GM12878 (cell line): Measurements from ENCODE around the gene ADIG. TPM values are rescaled to one million over a fixed set of nuclear protein-coding genes. Genes with fewer than 3 reads are reported as not detected.
A peak's percentile ranks its signal among the peaks of the same experiment; 100 is the strongest.

Experiments used
- ATAC-seq: fragments of 200-7000 bp; cut with Tn5 transposase; 3 replicates; pipeline ENCODE4 v1.9.1; 2020; ENCODE audit warnings: mild to moderate bottlenecking, moderate library complexity
- BruUV-seq: library from RNA; stranded (reverse); fragments of 400-500 nt; replicated peaks from 2 replicates; lab custom pipeline; 2021; lab: Mats Ljungman, UMichigan
- CTCF ChIA-PET: fragments of 300-600 bp; sonication (Branson Sonifier 250); formaldehyde crosslinking; extraction: SDS; loops from one replicate; lab custom pipeline; 2021; ENCODE audit warnings: inconsistent platforms; lab: Yijun Ruan, JAX
- POLR2A ChIA-PET: fragments of 350-600 bp; formaldehyde crosslinking; extraction: SDS; loops from one replicate; lab custom pipeline; 2021; ENCODE audit warnings: inconsistent platforms; lab: Charles Lee
- RAD21 ChIA-PET: fragments of 300-600 bp; sonication (Branson Sonifier 250); formaldehyde crosslinking; loops from one replicate; lab custom pipeline; 2023; ENCODE audit warnings: antibody characterized with exemption; ENCODE audit not compliant: unreplicated experiment; lab: Charles Lee
- SMC1A ChIA-PET: fragments of 300-600 bp; sonication (Branson Sonifier 250); formaldehyde crosslinking; loops from one replicate; lab custom pipeline; 2023; ENCODE audit not compliant: unreplicated experiment, uncharacterized antibody; lab: Charles Lee
- DNase-seq: peaks from one replicate; pipeline ENCODE4 v3.0.0-alpha.2; 2011; ENCODE audit warnings: low read depth, low spot score
- FAIRE-seq: peaks from 3 replicates; lab custom pipeline; 2011; peaks lifted over from hg19 to GRCh38; lab: Jason Lieb, UNC
- H2AFZ ChIP-seq: 2 replicates; pipeline ENCODE4 v1.6.0; 2011; ENCODE audit warnings: low read depth, low read length, control low read depth; ENCODE audit not compliant: control insufficient read depth
- H3K27ac ChIP-seq: 2 replicates; pipeline ENCODE4 v1.5.1; 2011; ENCODE audit warnings: control low read depth; ENCODE audit not compliant: control insufficient read depth, insufficient read depth
- H3K27me3 ChIP-seq, 2 experiments: replicated peaks in 1 of 2; 2 replicates each; pipeline versions ENCODE4 v1.6.0 to v1.6.1; 2011; ENCODE audit warnings: low read length in 1 of 2; ENCODE audit not compliant: control insufficient read depth in 2 of 2, insufficient read depth in 2 of 2
- H3K36me3 ChIP-seq, 2 experiments: 2 replicates each; pipeline ENCODE4 v1.5.1; 2011; ENCODE audit warnings: low read length in 1 of 2; ENCODE audit not compliant: control insufficient read depth in 2 of 2, insufficient read depth in 2 of 2
- H3K4me1 ChIP-seq: 2 replicates; pipeline ENCODE4 v1.6.1; 2011; ENCODE audit warnings: mild to moderate bottlenecking, low read length, moderate library complexity, mixed read lengths; ENCODE audit not compliant: control insufficient read depth, insufficient read depth
- H3K4me2 ChIP-seq: 2 replicates; pipeline ENCODE4 v1.6.0; 2011; ENCODE audit warnings: control low read depth; ENCODE audit not compliant: control insufficient read depth, insufficient read depth
- H3K4me3 ChIP-seq: fragments of 200-600 bp; sonication (generic); 2 replicates; pipeline ENCODE4 v1.5.1; 2016
- H3K79me2 ChIP-seq: 2 replicates; pipeline ENCODE4 v1.6.0; 2011; ENCODE audit warnings: low read length; ENCODE audit not compliant: control insufficient read depth, insufficient read depth
- H3K9ac ChIP-seq: 2 replicates; pipeline ENCODE4 v1.8.0; 2011; ENCODE audit warnings: low read length, control low read depth, mixed read lengths; ENCODE audit not compliant: control insufficient read depth, insufficient read depth
- H3K9me3 ChIP-seq: replicated peaks from 3 replicates; pipeline ENCODE4 v1.5.1; 2011; ENCODE audit warnings: mild to moderate bottlenecking, low read length; ENCODE audit not compliant: control insufficient read depth, insufficient read depth
- H4K20me1 ChIP-seq: 2 replicates; pipeline ENCODE4 v1.6.0; 2011; ENCODE audit not compliant: control insufficient read depth, insufficient read depth
- NFYB ChIP-seq: IDR thresholded peaks from 2 replicates; pipeline ENCODE4 v1.6.1; 2011; ENCODE audit warnings: low read depth, mild to moderate bottlenecking, low read length, improper control_type of control experiment, moderate library complexity; ENCODE audit not compliant: insufficient read depth
- WGBS: methylation state at CpG from one replicate; pipeline ENCODE4 v1.1.6; 2016; ENCODE audit warnings: low lambda C conversion rate; ENCODE audit not compliant: insufficient replicate concordance, insufficient coverage; ENCODE audit errors: missing lambda C conversion rate; 5-methylcytosine and 5-hydroxymethylcytosine counted together
- in situ Hi-C: fragments of 300-500 bp; cut with MboI; formaldehyde crosslinking; loops from 9 replicates; pipeline ENCODE4 v1.14.3; 2018; ENCODE audit warnings: mixed read lengths
- intact Hi-C: fragments of 100-400 bp; cut with micrococcal nuclease; formaldehyde crosslinking; loops from one replicate; pipeline ENCODE4 v1.14.2; 2022; ENCODE audit not compliant: unreplicated experiment
- polyA plus RNA-seq, 11 experiments: library from polyadenylated mRNA; depleted of rRNA in 4 of 11; unstranded in 6 of 11; stranded (reverse) in 5 of 11; fragments of >200 nt; fragmentation: Nextera tagmentation in 4 of 11; fragmentation: Illumina TruSeq in 1 of 11; extraction: Ambion mirVana in 4 of 11; extraction: Trizol in 1 of 11; gene quantifications; 1 replicate in 1 of 11; 2 replicates in 10 of 11; pipeline versions ENCODE4 v1.2.1 to v1.2.3, GENCODE V29; 2011 to 2016; ENCODE audit warnings: inconsistent platforms in 2 of 11, missing spikeins in 2 of 11, low read depth in 1 of 11
- total RNA-seq, 4 experiments: library from RNA; depleted of rRNA in 3 of 4; stranded (reverse); fragments of >200 nt in 3 of 4; fragmentation: Illumina TruSeq in 1 of 4; extraction: Trizol in 1 of 4; gene quantifications; 2 replicates each; pipeline versions ENCODE4 v1.2.1 to v1.2.3, GENCODE V29; 2013 to 2021
- TF ChIP-seq, protein P1 (sequence below): IDR thresholded peaks from 2 replicates; pipeline ENCODE4 v1.6.1; 2011; ENCODE audit warnings: low read depth, low read length, improper control_type of control experiment, borderline replicate concordance
- TF ChIP-seq, protein P2 (sequence below): IDR thresholded peaks from 2 replicates; pipeline ENCODE4 v1.6.1; 2011; ENCODE audit warnings: borderline replicate concordance, low read depth, mild to moderate bottlenecking, moderate library complexity, mixed read lengths, low read length; ENCODE audit not compliant: insufficient read depth; ENCODE audit errors: extremely low read length

ADIG gene
- total and polyA plus RNA-seq, 10 of the 15 experiments (the other 5 are each of a cell fraction or from before 2014, with no cell fraction given): not detected

DNA sequence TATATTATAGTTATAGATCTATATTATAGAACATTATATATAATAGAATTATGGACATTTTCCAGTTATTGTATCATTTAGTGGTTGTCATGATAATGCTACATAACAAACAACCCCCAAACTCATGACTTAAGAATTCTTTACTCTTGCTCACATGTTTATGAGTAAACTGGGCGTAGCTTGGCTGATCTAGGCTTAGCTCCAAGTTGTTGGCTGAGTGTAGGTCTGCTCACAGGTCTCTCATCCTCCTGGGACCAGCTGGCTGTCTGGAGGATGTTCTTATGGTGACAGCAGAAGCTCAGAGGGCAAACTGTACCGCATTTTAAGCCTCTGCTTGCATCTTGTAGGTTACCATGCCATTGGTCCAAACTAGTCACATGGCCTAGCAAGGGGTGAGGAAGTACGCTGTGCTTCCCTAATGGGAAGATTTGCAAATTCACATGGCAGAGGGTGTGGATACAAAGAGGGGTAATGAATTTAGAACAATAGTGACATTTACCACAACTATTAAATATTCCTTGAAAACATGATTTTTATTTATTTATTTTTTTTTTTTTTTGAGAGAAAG, 54.8 kb downstream of the ADIG start:
- in situ Hi-C loops: no loop called here
- ATAC-seq (peak; percentile 53; the same call in 2 of the 3 replicates), FAIRE-seq (no peak), DNase-seq (no peak)
- ChIA-PET SMC1A (interaction anchor here (1.4 kb wide), 1 partner anchor 9 kb away, joined by 4 read pairs; no protein-coding TSS in a partner anchor), RAD21 (no interaction called here), CTCF (interaction anchor here (1.1 to 1.7 kb wide), 2 partner anchors 9 to 116 kb away, joined by 5 read pairs; no protein-coding TSS in a partner anchor), POLR2A (no interaction called here)
- H3K9me3 ChIP-seq: no peaks in the 10 kb centered on the region
- H3K27me3 ChIP-seq: peaks cover 2 to 3% of the 10 kb centered on the region in 2 experiments; a peak in 3 of 4 replicates
- peak; percentile 55; the same call in 1 of the 2 replicates for TF ChIP-seq NFYB
- TF ChIP-seq, protein P1, sequence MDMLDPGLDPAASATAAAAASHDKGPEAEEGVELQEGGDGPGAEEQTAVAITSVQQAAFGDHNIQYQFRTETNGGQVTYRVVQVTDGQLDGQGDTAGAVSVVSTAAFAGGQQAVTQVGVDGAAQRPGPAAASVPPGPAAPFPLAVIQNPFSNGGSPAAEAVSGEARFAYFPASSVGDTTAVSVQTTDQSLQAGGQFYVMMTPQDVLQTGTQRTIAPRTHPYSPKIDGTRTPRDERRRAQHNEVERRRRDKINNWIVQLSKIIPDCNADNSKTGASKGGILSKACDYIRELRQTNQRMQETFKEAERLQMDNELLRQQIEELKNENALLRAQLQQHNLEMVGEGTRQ: no peak; the same call in 1 of the 2 replicates
- TF ChIP-seq, protein P2, sequence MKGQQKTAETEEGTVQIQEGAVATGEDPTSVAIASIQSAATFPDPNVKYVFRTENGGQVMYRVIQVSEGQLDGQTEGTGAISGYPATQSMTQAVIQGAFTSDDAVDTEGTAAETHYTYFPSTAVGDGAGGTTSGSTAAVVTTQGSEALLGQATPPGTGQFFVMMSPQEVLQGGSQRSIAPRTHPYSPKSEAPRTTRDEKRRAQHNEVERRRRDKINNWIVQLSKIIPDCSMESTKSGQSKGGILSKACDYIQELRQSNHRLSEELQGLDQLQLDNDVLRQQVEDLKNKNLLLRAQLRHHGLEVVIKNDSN: peak; percentile 38
- H3K36me3 ChIP-seq: no peaks in the 10 kb centered on the region
- no peaks in the 10 kb centered on the region for H3K79me2 ChIP-seq
- no peak overlapping the region for H3K27ac ChIP-seq
- intact Hi-C loops: no loop called here
- WGBS: 35% methylated on average over 3 of the region's 3 CpGs
- no peaks in the 10 kb centered on the region for H4K20me1 ChIP-seq
- no peaks in the 10 kb centered on the region for H3K4me1 ChIP-seq
- H3K4me3 ChIP-seq: no peak overlapping the region
- no peak overlapping the region for H3K9ac ChIP-seq
- no peak overlapping the region for H2AFZ ChIP-seq
- BruUV-seq: no TSS peak
- no peak overlapping the region for H3K4me2 ChIP-seq

Other genes starting within 250 kb of the ADIG start
- gene LBP, start 234.7 kb upstream of the ADIG start, total RNA-seq (2014; rRNA removed): not detected in 2 replicates
- not detected in 2 replicates for gene LBP, start 234.7 kb upstream of the ADIG start, total RNA-seq (2014; rRNA removed; fragmentation: Illumina TruSeq; extraction: Trizol)
- 0.10 and 0.16 TPM in 2 replicates for gene LBP, start 234.7 kb upstream of the ADIG start, total RNA-seq (2021)
- 0.04 TPM in 1 of 2 replicates, not detected in the other for gene LBP, start 234.7 kb upstream of the ADIG start, polyA plus RNA-seq (2011; rRNA removed)
- not detected in 2 replicates for gene LBP, start 234.7 kb upstream of the ADIG start, polyA plus RNA-seq (2014; fragmentation: Illumina TruSeq; extraction: Trizol)
- gene LBP, start 234.7 kb upstream of the ADIG start, polyA plus RNA-seq (2014; fragmentation: Nextera tagmentation; extraction: Ambion mirVana): not detected
- gene LBP, start 234.7 kb upstream of the ADIG start, polyA plus RNA-seq (2014; rRNA removed): not detected in 2 replicates
- gene LBP, start 234.7 kb upstream of the ADIG start, polyA plus RNA-seq (2016; fragmentation: Nextera tagmentation; extraction: Ambion mirVana): not detected
- 22.9 and 24.4 TPM in 2 replicates for gene SNHG17, start 145.9 kb upstream of the ADIG start, total RNA-seq (2014; rRNA removed)
- gene SNHG17, start 145.9 kb upstream of the ADIG start, total RNA-seq (2014; rRNA removed; fragmentation: Illumina TruSeq; extraction: Trizol): 22.9 and 23.9 TPM in 2 replicates
- 50.3 and 63.0 TPM in 2 replicates for gene SNHG17, start 145.9 kb upstream of the ADIG start, total RNA-seq (2021)
- gene SNHG17, start 145.9 kb upstream of the ADIG start, polyA plus RNA-seq (2011; rRNA removed): 23.5 and 33.9 TPM in 2 replicates
- 15.3 and 20.8 TPM in 2 replicates for gene SNHG17, start 145.9 kb upstream of the ADIG start, polyA plus RNA-seq (2014; fragmentation: Illumina TruSeq; extraction: Trizol)
- gene SNHG17, start 145.9 kb upstream of the ADIG start, polyA plus RNA-seq (2014; fragmentation: Nextera tagmentation; extraction: Ambion mirVana): 10 to 100 TPM; 25.6 to 33.9 TPM
- gene SNHG17, start 145.9 kb upstream of the ADIG start, polyA plus RNA-seq (2014; rRNA removed): 62.2 and 69.4 TPM in 2 replicates
- gene SNHG17, start 145.9 kb upstream of the ADIG start, polyA plus RNA-seq (2016; fragmentation: Nextera tagmentation; extraction: Ambion mirVana): 10 to 100 TPM; 45.8 to 47.3 TPM
- 17.9 and 20.8 TPM in 2 replicates for gene RALGAPB, start 108.4 kb upstream of the ADIG start, total RNA-seq (2014; rRNA removed)
- 17.3 and 17.6 TPM in 2 replicates for gene RALGAPB, start 108.4 kb upstream of the ADIG start, total RNA-seq (2014; rRNA removed; fragmentation: Illumina TruSeq; extraction: Trizol)
- gene RALGAPB, start 108.4 kb upstream of the ADIG start, total RNA-seq (2021): 19.6 and 21.4 TPM in 2 replicates
- gene RALGAPB, start 108.4 kb upstream of the ADIG start, polyA plus RNA-seq (2011; rRNA removed): 18.1 and 19.4 TPM in 2 replicates
- gene RALGAPB, start 108.4 kb upstream of the ADIG start, polyA plus RNA-seq (2014; fragmentation: Illumina TruSeq; extraction: Trizol): 23.2 and 30.7 TPM in 2 replicates
- 1 to 10 TPM; 3.7 to 4.2 TPM for gene RALGAPB, start 108.4 kb upstream of the ADIG start, polyA plus RNA-seq (2014; fragmentation: Nextera tagmentation; extraction: Ambion mirVana)
- gene RALGAPB, start 108.4 kb upstream of the ADIG start, polyA plus RNA-seq (2014; rRNA removed): 13.6 and 14.9 TPM in 2 replicates
- 10 to 100 TPM; 11.5 to 11.7 TPM for gene RALGAPB, start 108.4 kb upstream of the ADIG start, polyA plus RNA-seq (2016; fragmentation: Nextera tagmentation; extraction: Ambion mirVana)
- 0.06 TPM in 1 of 2 replicates, not detected in the other for gene ARHGAP40, start 20.6 kb downstream of the ADIG start, total RNA-seq (2014; rRNA removed)
- not detected in 2 replicates for gene ARHGAP40, start 20.6 kb downstream of the ADIG start, total RNA-seq (2014; rRNA removed; fragmentation: Illumina TruSeq; extraction: Trizol)
- not detected in 2 replicates for gene ARHGAP40, start 20.6 kb downstream of the ADIG start, total RNA-seq (2021)
- gene ARHGAP40, start 20.6 kb downstream of the ADIG start, polyA plus RNA-seq (2011; rRNA removed): 0.07 and 0.19 TPM in 2 replicates
- gene ARHGAP40, start 20.6 kb downstream of the ADIG start, polyA plus RNA-seq (2014; fragmentation: Illumina TruSeq; extraction: Trizol): not detected in 2 replicates
- gene ARHGAP40, start 20.6 kb downstream of the ADIG start, polyA plus RNA-seq (2014; fragmentation: Nextera tagmentation; extraction: Ambion mirVana): not detected
- gene ARHGAP40, start 20.6 kb downstream of the ADIG start, polyA plus RNA-seq (2014; rRNA removed): not detected in 2 replicates
- not detected for gene ARHGAP40, start 20.6 kb downstream of the ADIG start, polyA plus RNA-seq (2016; fragmentation: Nextera tagmentation; extraction: Ambion mirVana)
- gene SLC32A1, start 143.3 kb downstream of the ADIG start, total RNA-seq (2014; rRNA removed): not detected in 2 replicates
- not detected in 2 replicates for gene SLC32A1, start 143.3 kb downstream of the ADIG start, total RNA-seq (2014; rRNA removed; fragmentation: Illumina TruSeq; extraction: Trizol)
- not detected in 2 replicates for gene SLC32A1, start 143.3 kb downstream of the ADIG start, total RNA-seq (2021)
- not detected in 2 replicates for gene SLC32A1, start 143.3 kb downstream of the ADIG start, polyA plus RNA-seq (2011; rRNA removed)
- not detected in 2 replicates for gene SLC32A1, start 143.3 kb downstream of the ADIG start, polyA plus RNA-seq (2014; fragmentation: Illumina TruSeq; extraction: Trizol)
- not detected for gene SLC32A1, start 143.3 kb downstream of the ADIG start, polyA plus RNA-seq (2014; fragmentation: Nextera tagmentation; extraction: Ambion mirVana)
- gene SLC32A1, start 143.3 kb downstream of the ADIG start, polyA plus RNA-seq (2014; rRNA removed): not detected in 2 replicates
- not detected for gene SLC32A1, start 143.3 kb downstream of the ADIG start, polyA plus RNA-seq (2016; fragmentation: Nextera tagmentation; extraction: Ambion mirVana)
- 8.1 and 9.4 TPM in 2 replicates for gene ACTR5, start 167.3 kb downstream of the ADIG start, total RNA-seq (2014; rRNA removed)
- 6.0 and 6.2 TPM in 2 replicates for gene ACTR5, start 167.3 kb downstream of the ADIG start, total RNA-seq (2014; rRNA removed; fragmentation: Illumina TruSeq; extraction: Trizol)
- gene ACTR5, start 167.3 kb downstream of the ADIG start, total RNA-seq (2021): 8.6 and 8.9 TPM in 2 replicates
- gene ACTR5, start 167.3 kb downstream of the ADIG start, polyA plus RNA-seq (2011; rRNA removed): 12.2 and 14.7 TPM in 2 replicates
- 7.0 and 7.4 TPM in 2 replicates for gene ACTR5, start 167.3 kb downstream of the ADIG start, polyA plus RNA-seq (2014; fragmentation: Illumina TruSeq; extraction: Trizol)
- 1 to 10 TPM in 1 of 2 experiments, under 1 TPM in 1; 0.52 to 1.7 TPM for gene ACTR5, start 167.3 kb downstream of the ADIG start, polyA plus RNA-seq (2014; fragmentation: Nextera tagmentation; extraction: Ambion mirVana)
- 10.7 and 10.9 TPM in 2 replicates for gene ACTR5, start 167.3 kb downstream of the ADIG start, polyA plus RNA-seq (2014; rRNA removed)
- gene ACTR5, start 167.3 kb downstream of the ADIG start, polyA plus RNA-seq (2016; fragmentation: Nextera tagmentation; extraction: Ambion mirVana): 10 to 100 TPM in 1 of 2 experiments, 1 to 10 TPM in 1; 9.0 to 12.7 TPM
- gene PPP1R16B, start 224.5 kb downstream of the ADIG start, total RNA-seq (2014; rRNA removed): 81.0 and 83.9 TPM in 2 replicates
- gene PPP1R16B, start 224.5 kb downstream of the ADIG start, total RNA-seq (2014; rRNA removed; fragmentation: Illumina TruSeq; extraction: Trizol): 63.2 and 66.5 TPM in 2 replicates
- gene PPP1R16B, start 224.5 kb downstream of the ADIG start, total RNA-seq (2021): 89.9 and 90.2 TPM in 2 replicates
- 48.4 and 66.8 TPM in 2 replicates for gene PPP1R16B, start 224.5 kb downstream of the ADIG start, polyA plus RNA-seq (2011; rRNA removed)
- gene PPP1R16B, start 224.5 kb downstream of the ADIG start, polyA plus RNA-seq (2014; fragmentation: Illumina TruSeq; extraction: Trizol): 54.4 and 64.6 TPM in 2 replicates
- 10 to 100 TPM; 13.4 to 14.2 TPM for gene PPP1R16B, start 224.5 kb downstream of the ADIG start, polyA plus RNA-seq (2014; fragmentation: Nextera tagmentation; extraction: Ambion mirVana)
- 61.4 and 61.5 TPM in 2 replicates for gene PPP1R16B, start 224.5 kb downstream of the ADIG start, polyA plus RNA-seq (2014; rRNA removed)
- 10 to 100 TPM; 72.2 to 77.5 TPM for gene PPP1R16B, start 224.5 kb downstream of the ADIG start, polyA plus RNA-seq (2016; fragmentation: Nextera tagmentation; extraction: Ambion mirVana)